HepG2 (cell line): ENCODE measurements around the gene RABGAP1L.

Source experiments
- CTCF ChIP-seq: sonication (generic); formaldehyde crosslinking; IDR thresholded peaks from 2 replicates; pipeline ENCODE4 v1.5.0; 2020; ENCODE audit warnings: mild to moderate bottlenecking, missing genetic modification reagents, moderate library complexity
- GTF2F1 ChIP-seq: fragments of 150-350 bp; IDR thresholded peaks from 2 replicates; pipeline ENCODE4 v1.6.1; 2014; ENCODE audit warnings: low read length
- MYC ChIP-seq: sonication (generic); formaldehyde crosslinking; IDR thresholded peaks from 2 replicates; pipeline ENCODE4 v1.9.0; 2021; ENCODE audit warnings: missing genetic modification reagents, borderline replicate concordance
- RFX5 ChIP-seq: IDR thresholded peaks from 2 replicates; pipeline ENCODE4 v1.6.1; 2011; ENCODE audit warnings: low read depth, low read length, improper control_type of control experiment
- SIX1 ChIP-seq: sonication (generic); formaldehyde crosslinking; IDR thresholded peaks from 2 replicates; pipeline ENCODE4 v1.4.0; 2020; ENCODE audit warnings: missing genetic modification reagents, borderline replicate concordance
- ZC3H4 ChIP-seq: sonication (generic); formaldehyde crosslinking; IDR thresholded peaks from 2 replicates; pipeline ENCODE4 v1.4.0; 2020; ENCODE audit warnings: missing genetic modification reagents, borderline replicate concordance
- ZNF552 ChIP-seq: sonication (generic); formaldehyde crosslinking; IDR thresholded peaks from 2 replicates; pipeline ENCODE4 v1.9.0; 2022; ENCODE audit warnings: missing genetic modification reagents, mild to moderate bottlenecking, borderline replicate concordance
- ZNF737 ChIP-seq: sonication (generic); formaldehyde crosslinking; IDR thresholded peaks from 2 replicates; pipeline ENCODE4 v1.5.0; 2020; ENCODE audit warnings: missing genetic modification reagents, mild to moderate bottlenecking, borderline replicate concordance

- no peak for TF ChIP-seq RFX5
- TF ChIP-seq ZC3H4, result no peak
- TF ChIP-seq GTF2F1, result no peak
- TF ChIP-seq ZNF552 (CRISPR knock-in tag), result no peak
- no peak for TF ChIP-seq SIX1 (CRISPR knock-in tag)
- no peak for TF ChIP-seq ZNF737
- TF ChIP-seq MYC, result no peak
- TF ChIP-seq CTCF (CRISPR knock-in tag), result no peak
These were observed 84.2 kb downstream of the RABGAP1L start for GRCh38 chr1:174243451-174244000.
